Karpas-422 (cell line): ENCODE results near the gene SFXN1. TPM values are rescaled to one million over a fixed set of nuclear protein-coding genes. Genes with fewer than 3 reads are reported as not detected.
A peak's percentile ranks its signal among the peaks of the same experiment; 100 is the strongest.

Source experiments
- DNase-seq: peaks from one replicate; pipeline ENCODE4 v3.0.0-alpha.2; 2015
- H2AFZ ChIP-seq: fragments of 200-600 bp; sonication (generic); 2 replicates; pipeline ENCODE4 v1.6.1; 2014; ENCODE audit warnings: antibody characterized with exemption, low read length, mixed read lengths
- H3K27ac ChIP-seq: fragments of 200-600 bp; sonication (generic); 2 replicates; pipeline ENCODE4 v1.5.1; 2014; ENCODE audit warnings: mild to moderate bottlenecking, low read length, moderate library complexity
- H3K27me3 ChIP-seq: fragments of 200-600 bp; sonication (generic); 2 replicates; pipeline ENCODE4 v1.6.1; 2014; ENCODE audit warnings: low read length, mixed read lengths
- H3K36me3 ChIP-seq: fragments of 200-600 bp; sonication (generic); 2 replicates; pipeline ENCODE4 v1.6.1; 2014; ENCODE audit warnings: low read length, mixed read lengths; ENCODE audit not compliant: insufficient read depth
- H3K4me1 ChIP-seq: fragments of 200-600 bp; sonication (generic); 2 replicates; pipeline ENCODE4 v1.6.1; 2014; ENCODE audit warnings: mild to moderate bottlenecking, low read length, mixed read lengths
- H3K4me2 ChIP-seq: fragments of 200-600 bp; sonication (generic); 2 replicates; pipeline ENCODE4 v1.6.1; 2014; ENCODE audit warnings: low read length, low read depth, mild to moderate bottlenecking; ENCODE audit not compliant: poor library complexity, severe bottlenecking
- H3K4me3 ChIP-seq: fragments of 200-600 bp; sonication (generic); 2 replicates; pipeline ENCODE4 v1.5.1; 2014; ENCODE audit warnings: mild to moderate bottlenecking, antibody characterized with exemption, low read length, mixed read lengths
- H3K79me2 ChIP-seq: fragments of 200-600 bp; sonication (generic); 2 replicates; pipeline ENCODE4 v1.6.1; 2014; ENCODE audit warnings: mild to moderate bottlenecking, low read length, mixed read lengths
- H3K9ac ChIP-seq: fragments of 200-600 bp; sonication (generic); 2 replicates; pipeline ENCODE4 v1.6.0; 2014; ENCODE audit warnings: low read length
- H3K9me2 ChIP-seq: fragments of 200-600 bp; sonication (generic), shearing (Covaris generic); replicated peaks from 2 replicates; pipeline ENCODE4 v1.6.0; 2014; ENCODE audit warnings: mild to moderate bottlenecking, low read length, moderate library complexity; ENCODE audit not compliant: insufficient read depth
- H3K9me3 ChIP-seq: fragments of 300-700, 200-600 bp; sonication (generic); 2 replicates; pipeline ENCODE4 v1.6.1; 2014; ENCODE audit warnings: low read length, mixed read lengths
- H4K20me1 ChIP-seq: fragments of 200-600 bp; sonication (generic); 2 replicates; pipeline ENCODE4 v1.6.1; 2014; ENCODE audit warnings: mild to moderate bottlenecking, antibody characterized with exemption, low read length, low read depth; ENCODE audit not compliant: insufficient read depth
- total RNA-seq: library from RNA; depleted of rRNA; stranded (reverse); fragments of >200 nt; shearing (Covaris generic); gene quantifications from 2 replicates; pipeline ENCODE4 v1.2.3, GENCODE V29; 2014; ENCODE audit warnings: low replicate concordance; rRNA removed

The SFXN1 gene
- total RNA-seq: 62.9 and 87.3 TPM in 2 replicates

GRCh38 chr5:175478384-175479124 lies at the start of gene SFXN1:
Gene SFXN1, plus strand, starts transcription at chr5:175478560. Its CDS starts 13,544 bp downstream, at chr5:175492104.
- DNase-seq: peak; percentile 92
- Histone ChIP-seq H3K27me3 (no peaks in the 10 kb centered on the region), H2AFZ (peak within 1 kb of the TSS; percentile 88), H3K9me3 (no peaks in the 10 kb centered on the region), H3K4me2 (peak within 1 kb of the TSS; percentile 92), H3K79me2 (peaks cover 50% of the 10 kb centered on the region), H3K36me3 (peaks cover 15% of the 10 kb centered on the region), H3K4me1 (peaks cover 16% of the 10 kb centered on the region), H3K9ac (peak within 1 kb of the TSS; percentile 93), H3K27ac (no peak within 1 kb of the TSS), H3K9me2 (no peaks in the 10 kb centered on the region), H3K4me3 (peak within 1 kb of the TSS; percentile 91), H4K20me1 (peaks cover 18% of the 10 kb centered on the region)

GRCh38 chr5:175434800-175435199 lies 43.6 kb upstream of the SFXN1 start:
- no peaks in the 10 kb centered on the region for H3K79me2 ChIP-seq
- DNase-seq: no peak
- no peak overlapping the region for H3K4me3 ChIP-seq
- H3K4me2 ChIP-seq: no peak overlapping the region
- H3K4me1 ChIP-seq: no peaks in the 10 kb centered on the region
- no peak overlapping the region for H3K9ac ChIP-seq
- H2AFZ ChIP-seq: no peak overlapping the region
- no peaks in the 10 kb centered on the region for H3K36me3 ChIP-seq
- no peaks in the 10 kb centered on the region for H3K9me3 ChIP-seq
- H3K27ac ChIP-seq: no peak overlapping the region
- H3K9me2 ChIP-seq: no peaks in the 10 kb centered on the region
- no peaks in the 10 kb centered on the region for H3K27me3 ChIP-seq
- no peaks in the 10 kb centered on the region for H4K20me1 ChIP-seq

GRCh38 chr5:175436359-175436758 lies 42.0 kb upstream of the SFXN1 start:
- no peaks in the 10 kb centered on the region for H4K20me1 ChIP-seq
- H3K9me3 ChIP-seq: no peaks in the 10 kb centered on the region
- no peaks in the 10 kb centered on the region for H3K36me3 ChIP-seq
- no peak overlapping the region for H3K4me2 ChIP-seq
- no peaks in the 10 kb centered on the region for H3K27me3 ChIP-seq
- no peak overlapping the region for H3K27ac ChIP-seq
- H3K9me2 ChIP-seq: no peaks in the 10 kb centered on the region
- no peak for DNase-seq
- H3K9ac ChIP-seq: no peak overlapping the region
- no peak overlapping the region for H3K4me3 ChIP-seq
- no peaks in the 10 kb centered on the region for H3K4me1 ChIP-seq
- no peaks in the 10 kb centered on the region for H3K79me2 ChIP-seq
- no peak overlapping the region for H2AFZ ChIP-seq

GRCh38 chr5:175438234-175438857 lies 40.0 kb upstream of the SFXN1 start:
- H3K27ac ChIP-seq: no peak overlapping the region
- no peaks in the 10 kb centered on the region for H3K79me2 ChIP-seq
- no peaks in the 10 kb centered on the region for H3K27me3 ChIP-seq
- no peaks in the 10 kb centered on the region for H4K20me1 ChIP-seq
- no peaks in the 10 kb centered on the region for H3K36me3 ChIP-seq
- no peak overlapping the region for H2AFZ ChIP-seq
- no peaks in the 10 kb centered on the region for H3K4me1 ChIP-seq
- no peak overlapping the region for H3K4me3 ChIP-seq
- no peaks in the 10 kb centered on the region for H3K9me3 ChIP-seq
- no peak for DNase-seq
- no peak overlapping the region for H3K9ac ChIP-seq
- H3K9me2 ChIP-seq: no peaks in the 10 kb centered on the region
- no peak overlapping the region for H3K4me2 ChIP-seq

- Histone ChIP-seq H3K36me3 (no peaks in the 10 kb centered on the region), H3K9me2 (no peaks in the 10 kb centered on the region), H3K9ac (no peak overlapping the region), H3K4me2 (no peak overlapping the region), H3K79me2 (no peaks in the 10 kb centered on the region), H3K4me3 (no peak overlapping the region), H2AFZ (no peak overlapping the region), H3K27me3 (no peaks in the 10 kb centered on the region), H4K20me1 (no peaks in the 10 kb centered on the region), H3K9me3 (no peaks in the 10 kb centered on the region), H3K4me1 (no peaks in the 10 kb centered on the region), H3K27ac (no peak overlapping the region)
- DNase-seq: no peak
Observed at GRCh38 chr5:175443514-175444059, 34.8 kb upstream of the SFXN1 start.

GRCh38 chr5:175444060-175444904 lies 34.1 kb upstream of the SFXN1 start, which contains the start of gene DRD1:
Gene DRD1, minus strand, starts transcription at chr5:175444182. Its CDS starts 1,083 bp downstream, at chr5:175443099.
- no peaks in the 10 kb centered on the region for H3K9me3 ChIP-seq
- H3K27ac ChIP-seq: no peak within 1 kb of the TSS
- H3K4me3 ChIP-seq: no peak within 1 kb of the TSS
- no peak within 1 kb of the TSS for H2AFZ ChIP-seq
- peak; percentile 44 for DNase-seq
- no peaks in the 10 kb centered on the region for H3K36me3 ChIP-seq
- H3K79me2 ChIP-seq: no peaks in the 10 kb centered on the region
- H3K4me2 ChIP-seq: no peak within 1 kb of the TSS
- no peaks in the 10 kb centered on the region for H3K9me2 ChIP-seq
- no peaks in the 10 kb centered on the region for H4K20me1 ChIP-seq
- H3K27me3 ChIP-seq: no peaks in the 10 kb centered on the region
- H3K9ac ChIP-seq: no peak within 1 kb of the TSS
- no peaks in the 10 kb centered on the region for H3K4me1 ChIP-seq

GRCh38 chr5:175444905-175445456 lies 33.4 kb upstream of the SFXN1 start:
- H3K36me3 ChIP-seq: no peaks in the 10 kb centered on the region
- no peak overlapping the region for H3K9ac ChIP-seq
- no peaks in the 10 kb centered on the region for H4K20me1 ChIP-seq
- DNase-seq: no peak
- no peaks in the 10 kb centered on the region for H3K27me3 ChIP-seq
- no peaks in the 10 kb centered on the region for H3K9me2 ChIP-seq
- H3K79me2 ChIP-seq: no peaks in the 10 kb centered on the region
- no peak overlapping the region for H3K4me3 ChIP-seq
- H3K4me1 ChIP-seq: no peaks in the 10 kb centered on the region
- H3K9me3 ChIP-seq: no peaks in the 10 kb centered on the region
- H2AFZ ChIP-seq: no peak overlapping the region
- H3K4me2 ChIP-seq: no peak overlapping the region
- no peak overlapping the region for H3K27ac ChIP-seq
